NCI-H128 (cell line): ENCODE data around the gene OR52B6.
"Not testable (repeated sequence)": the region's sequence is repeated elsewhere in the genome, so short reads cannot be mapped to it uniquely, and the experiment has no call there.

Experiments used
- DNase-seq: peaks from one replicate; lab custom pipeline; 2025; ENCODE audit not compliant: unreplicated experiment; lab: John Stamatoyannopoulos, UW

The OR52B6 gene

DNA sequence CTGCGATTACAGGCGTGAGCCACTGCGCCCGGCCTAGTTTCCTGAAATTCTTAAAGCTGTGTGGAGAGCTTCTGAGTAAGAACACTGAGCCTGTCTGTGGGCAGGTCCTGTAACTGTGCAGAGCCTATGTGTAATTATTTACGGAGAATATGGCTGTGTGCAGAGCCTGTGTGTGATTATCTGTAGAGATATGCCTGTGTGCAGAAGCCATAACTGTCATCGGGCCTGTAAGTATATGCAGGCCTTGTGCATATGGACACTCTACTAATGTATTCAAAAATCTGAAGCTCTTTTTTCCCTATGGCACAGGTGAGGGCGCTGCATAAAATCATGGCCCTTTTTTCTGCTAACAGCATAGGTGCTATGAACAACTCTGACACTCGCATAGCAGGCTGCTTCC is at the start of gene OR52B6:
TSS of gene OR52B6 (plus strand) at position 301 of the 400 bp plus-strand sequence. CDS start at position 301, 0 bp downstream.
- no peak for DNase-seq

GRCh38 chr11:5531053-5531831 is 49.4 kb upstream of the OR52B6 start:
- no peak for DNase-seq

DNA sequence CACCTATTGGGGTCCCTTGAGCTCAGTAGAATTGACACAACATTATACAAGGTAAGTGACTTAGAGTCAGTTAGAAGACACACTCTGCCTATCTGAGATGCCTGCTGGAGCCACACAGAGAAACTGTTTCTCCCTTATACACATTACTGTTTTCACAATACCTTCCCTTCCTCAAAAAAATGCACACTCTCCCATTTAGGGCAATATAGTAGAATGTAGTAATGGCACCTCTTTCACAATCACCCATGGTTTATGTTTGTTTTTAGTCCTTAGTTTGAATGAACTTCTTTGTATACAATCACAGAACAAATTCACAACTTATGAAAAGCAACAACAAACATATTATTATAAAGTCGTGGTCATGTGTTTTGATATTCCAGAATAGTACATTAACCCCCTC is 46.6 kb upstream of the OR52B6 start:
- DNase-seq, result no peak

DNA sequence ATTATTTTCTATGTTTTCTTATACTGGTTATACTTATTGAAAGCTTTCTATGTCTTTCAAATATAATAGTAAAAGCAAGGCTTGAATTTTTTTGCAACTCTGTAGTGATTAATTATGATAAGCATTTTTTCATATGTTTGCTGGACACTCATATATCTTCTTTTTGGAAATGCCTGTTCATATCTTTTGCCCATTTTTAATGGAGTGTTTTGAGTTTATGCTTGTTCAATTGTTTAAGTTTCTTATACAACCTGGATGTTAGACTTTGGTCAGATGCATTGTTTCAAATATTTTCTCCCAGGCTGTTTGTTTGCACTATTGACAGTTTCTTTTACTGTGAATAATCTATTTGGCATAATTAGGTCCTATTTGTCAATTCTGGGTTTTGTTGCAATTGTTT is 44.2 kb upstream of the OR52B6 start:
- DNase-seq, result no peak

GRCh38 chr11:5541427-5541826 is 39.2 kb upstream of the OR52B6 start:
- DNase-seq, result no peak

GRCh38 chr11:5546457-5546856 is 34.2 kb upstream of the OR52B6 start:
- DNase-seq, result no peak

DNA sequence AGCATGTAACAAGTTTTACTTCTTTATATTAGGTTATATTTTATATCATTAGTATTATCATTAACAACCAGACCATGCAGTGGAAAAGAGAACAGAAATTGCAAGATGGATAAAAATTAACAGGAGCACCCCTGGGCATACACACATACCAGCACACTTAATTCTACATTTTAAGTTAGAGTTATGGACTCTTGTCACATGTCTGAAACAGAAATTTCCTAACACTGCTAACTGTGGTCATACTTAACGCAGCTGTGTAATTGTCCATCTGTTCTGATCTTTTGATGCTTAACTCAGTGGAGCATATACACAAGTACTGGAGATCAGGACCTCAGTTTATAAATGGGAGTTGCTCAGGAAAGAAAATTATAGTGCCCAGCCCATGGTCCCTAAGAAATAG is 32.7 kb upstream of the OR52B6 start:
- no peak for DNase-seq

GRCh38 chr11:5548440-5548839 is 32.2 kb upstream of the OR52B6 start, which contains the start of gene OR52H1:
Gene OR52H1, minus strand, starts transcription at chr11:5548540. Its CDS starts 3,035 bp downstream, at chr11:5545505.
- no peak for DNase-seq

GRCh38 chr11:5550440-5551095 is 30.1 kb upstream of the OR52B6 start:
- DNase-seq, result no peak

- DNase-seq, result no peak
These were observed 27.3 kb upstream of the OR52B6 start for GRCh38 chr11:5553343-5553742.

DNA sequence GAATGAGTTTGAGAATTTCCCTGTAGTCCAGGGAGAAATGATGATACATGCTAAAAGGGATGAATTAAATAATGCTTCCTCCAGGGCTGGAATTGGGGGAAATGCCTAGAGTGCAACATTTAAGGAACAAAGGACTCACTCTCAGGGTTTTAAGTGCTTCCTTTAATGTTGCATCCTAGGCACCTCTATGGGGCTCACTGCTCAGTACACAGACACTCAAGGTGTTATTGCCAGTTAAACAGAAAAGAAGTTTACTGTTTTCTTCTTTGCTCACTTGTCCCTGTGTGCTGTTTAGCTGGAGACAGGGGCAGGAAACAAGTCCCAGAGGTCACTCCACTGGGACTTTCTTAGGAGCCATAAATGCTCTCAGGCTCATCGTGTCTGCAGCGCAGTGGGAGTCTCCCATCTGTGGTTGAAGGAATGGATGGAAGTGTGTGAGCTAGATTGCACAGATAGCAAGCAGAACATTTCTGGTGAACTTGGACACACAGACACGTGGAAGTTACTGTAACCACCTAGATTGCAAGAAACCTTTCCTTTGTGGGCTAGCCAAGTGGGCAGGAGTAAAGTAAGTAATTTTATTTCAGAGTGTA is 24.0 kb upstream of the OR52B6 start:
- DNase-seq, result no peak

DNA sequence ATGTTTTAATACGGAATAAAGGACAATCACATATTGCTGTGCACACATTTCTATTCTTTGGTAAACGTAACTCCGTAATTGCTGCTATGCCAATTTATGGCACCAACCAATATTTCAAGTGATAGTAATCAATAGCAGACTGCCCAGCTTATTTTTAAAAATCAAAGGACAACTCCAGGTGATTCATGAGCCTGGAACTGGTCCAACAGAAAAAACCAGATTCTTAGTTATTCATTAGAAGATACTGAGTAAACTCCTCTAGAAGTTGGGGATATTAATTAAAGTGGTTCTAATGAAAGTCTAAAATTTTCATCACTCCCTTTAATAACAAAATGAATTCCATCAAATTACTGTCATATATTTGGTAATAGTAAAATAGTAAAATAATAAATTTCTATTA is 22.9 kb upstream of the OR52B6 start:
- DNase-seq, result no peak

DNA sequence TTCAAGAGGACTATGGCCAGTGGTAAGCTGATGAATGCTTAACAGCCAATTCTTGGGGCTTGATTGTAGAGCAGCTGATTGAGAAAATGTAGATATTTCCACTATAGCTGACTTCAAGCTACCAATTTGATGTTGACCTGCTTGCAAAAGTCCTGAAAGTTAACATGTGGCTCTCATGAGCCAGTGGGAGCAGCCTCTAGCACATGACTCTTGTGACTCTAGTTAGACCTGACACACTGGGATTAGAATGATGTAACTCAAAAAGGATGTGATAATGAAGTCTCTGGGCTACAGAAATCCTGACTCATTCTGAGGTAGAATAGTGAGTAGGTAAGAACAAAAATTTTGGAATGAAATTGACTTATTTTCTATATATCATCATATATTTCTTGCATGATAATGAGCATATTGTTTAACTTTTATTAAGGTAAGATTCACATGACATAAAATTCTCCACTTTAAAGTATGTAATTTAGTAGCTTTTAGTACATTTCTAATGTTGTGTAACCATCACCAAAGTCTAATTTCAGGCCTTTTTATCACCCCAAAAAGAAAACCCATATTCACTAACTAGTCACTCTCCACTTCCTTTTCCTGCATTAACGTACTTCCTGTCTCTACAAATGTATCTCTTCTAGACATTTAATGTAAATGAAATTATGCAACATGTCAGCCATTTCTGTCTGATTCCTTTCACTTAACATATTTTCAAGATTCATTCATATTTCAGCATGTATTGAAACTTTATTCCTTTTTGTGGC is 16.2 kb upstream of the OR52B6 start:
- no peak for DNase-seq

DNA sequence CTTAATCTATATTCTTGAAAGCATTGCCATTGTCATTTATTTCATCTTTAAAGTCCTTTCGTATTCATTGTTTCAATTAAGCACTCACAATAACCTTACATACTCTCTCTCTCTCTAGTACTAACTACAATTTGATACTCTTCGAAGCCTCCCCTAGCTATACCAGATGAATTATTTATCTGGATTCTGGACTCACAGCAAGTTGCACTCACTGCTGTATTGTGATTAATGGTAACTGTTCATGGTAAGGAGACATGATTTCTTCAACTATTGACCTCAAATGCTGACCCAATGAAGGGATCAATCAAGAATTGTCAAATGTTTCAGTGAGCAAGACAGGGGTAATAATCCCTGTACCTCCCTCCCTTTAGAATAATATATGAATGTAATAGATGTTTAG is 6.0 kb upstream of the OR52B6 start:
- no peak for DNase-seq

GRCh38 chr11:5575152-5575551 is 5.5 kb upstream of the OR52B6 start:
- DNase-seq, result no peak

DNA sequence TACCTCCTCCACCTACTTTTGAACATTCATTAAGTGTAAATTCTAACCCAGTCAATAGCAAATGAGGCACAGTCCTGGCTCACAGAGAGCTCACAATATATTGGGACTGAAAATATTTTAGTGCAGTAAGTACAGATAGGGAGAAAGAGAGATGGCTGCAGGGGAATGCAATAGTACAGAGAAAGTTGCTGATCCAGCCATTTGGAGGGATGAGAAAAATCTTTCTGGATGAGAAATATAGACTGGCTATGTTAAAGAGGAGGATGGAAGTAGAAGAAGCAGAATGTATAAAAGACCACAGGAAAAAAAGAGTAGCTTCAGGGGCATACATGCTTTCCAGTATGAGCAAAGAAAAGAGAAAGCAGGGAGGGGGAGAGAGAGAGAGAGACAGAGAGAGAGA is 3.6 kb upstream of the OR52B6 start:
- DNase-seq, result no peak

GRCh38 chr11:5581014-5581413 is 337 bp downstream of the OR52B6 start:
- no peak for DNase-seq

GRCh38 chr11:5584458-5584857 is 3.8 kb downstream of the OR52B6 start:
- not testable (repeated sequence) for DNase-seq

GRCh38 chr11:5589906-5590305 is 9.2 kb downstream of the OR52B6 start:
- DNase-seq, result not testable (repeated sequence)

- DNase-seq, result no peak
These were observed 10.9 kb downstream of the OR52B6 start for GRCh38 chr11:5591613-5592012.

DNA sequence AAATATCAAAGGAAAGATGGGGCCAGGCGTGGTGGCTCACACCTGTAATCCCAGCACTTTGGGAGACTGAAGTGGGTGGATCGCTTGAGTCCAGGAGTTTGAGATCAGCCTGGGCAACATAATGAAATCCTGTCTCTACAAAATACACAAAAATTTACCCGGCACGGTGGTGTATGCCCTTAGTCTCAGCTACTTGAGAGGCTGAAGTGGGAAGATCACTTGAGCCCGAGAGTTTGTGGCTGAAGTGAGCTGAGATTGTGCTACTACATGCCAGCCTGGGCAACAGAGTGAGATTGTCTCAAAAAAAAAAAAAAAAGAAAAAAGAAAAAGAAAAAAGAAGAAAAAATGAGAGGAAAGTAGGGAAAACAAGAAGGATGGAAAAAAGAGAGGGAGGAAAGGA is 11.9 kb downstream of the OR52B6 start:
- no peak for DNase-seq
